SK-N-SH treated with all-trans-retinoic acid at 6 μM for 48 hours (cell line): ENCODE data around the gene COL26A1.

ENCODE experiments used
- CSRNP3 ChIP-seq: fragments of 250-450 bp; sonication (Bioruptor Pico); IDR thresholded peaks from 2 replicates; pipeline ENCODE4 v1.5.1; 2021; ENCODE audit warnings: mild to moderate bottlenecking, moderate library complexity
- PATZ1 ChIP-seq: fragments of 250-450 bp; sonication (Bioruptor Pico); IDR thresholded peaks from 2 replicates; pipeline ENCODE4 v1.8.0; 2020; ENCODE audit warnings: mild to moderate bottlenecking, moderate library complexity, borderline replicate concordance
- SNAI2 ChIP-seq: fragments of 250-450 bp; sonication (Bioruptor Pico); IDR thresholded peaks from 2 replicates; pipeline ENCODE4 v1.5.0; 2020; ENCODE audit warnings: mild to moderate bottlenecking, moderate library complexity
- ZC3H10 ChIP-seq: fragments of 250-450 bp; sonication (Bioruptor Pico); IDR thresholded peaks from 2 replicates; pipeline ENCODE4 v1.5.1; 2021; ENCODE audit warnings: mild to moderate bottlenecking, moderate library complexity
- ZFP3 ChIP-seq: fragments of 250-450 bp; sonication (Bioruptor Pico); IDR thresholded peaks from 2 replicates; pipeline ENCODE4 v1.5.0; 2020; ENCODE audit warnings: mild to moderate bottlenecking, moderate library complexity
- ZNF565 ChIP-seq: fragments of 450-650 bp; formaldehyde crosslinking; conservative IDR thresholded peaks from 2 replicates; pipeline ENCODE4 v1.5.0; 2020; ENCODE audit warnings: low read depth, mild to moderate bottlenecking, moderate library complexity
- ZNF70 ChIP-seq: fragments of 450-650 bp; formaldehyde crosslinking; IDR thresholded peaks from 2 replicates; pipeline ENCODE4 v1.5.0; 2020; ENCODE audit warnings: mild to moderate bottlenecking, moderate library complexity

GRCh38 chr7:101538596-101539459 is 176.2 kb downstream of the COL26A1 start:
- TF ChIP-seq ZFP3 (CRISPR knock-in tag) (no peak), ZNF565 (no peak), CSRNP3 (no peak), PATZ1 (CRISPR knock-in tag) (no peak), SNAI2 (CRISPR knock-in tag) (no peak), ZC3H10 (CRISPR knock-in tag) (no peak), ZNF70 (no peak)
